ENCODE data around the gene CDH22. TPM values are rescaled to one million over a fixed set of nuclear protein-coding genes. Genes with fewer than 3 reads are reported as not detected.

Gene CDH22
- total RNA-seq, 2 donors from 2014 or later = 0.12 to 0.13 TPM

- no peaks in the 10 kb centered on the region for H3K27me3 ChIP-seq
- H3K27ac ChIP-seq = no peak overlapping the region
- no peak for DNase-seq
- H3K4me3 ChIP-seq = no peak overlapping the region
- intact Hi-C loops (cut with DNase I) = no loop called here
- no peaks in the 10 kb centered on the region for H3K4me1 ChIP-seq
- no peak overlapping the region for H3K9ac ChIP-seq (ENCODE audit: low read depth in 2 of 2, low read length in 2 of 2)
- TF ChIP-seq, protein P1, sequence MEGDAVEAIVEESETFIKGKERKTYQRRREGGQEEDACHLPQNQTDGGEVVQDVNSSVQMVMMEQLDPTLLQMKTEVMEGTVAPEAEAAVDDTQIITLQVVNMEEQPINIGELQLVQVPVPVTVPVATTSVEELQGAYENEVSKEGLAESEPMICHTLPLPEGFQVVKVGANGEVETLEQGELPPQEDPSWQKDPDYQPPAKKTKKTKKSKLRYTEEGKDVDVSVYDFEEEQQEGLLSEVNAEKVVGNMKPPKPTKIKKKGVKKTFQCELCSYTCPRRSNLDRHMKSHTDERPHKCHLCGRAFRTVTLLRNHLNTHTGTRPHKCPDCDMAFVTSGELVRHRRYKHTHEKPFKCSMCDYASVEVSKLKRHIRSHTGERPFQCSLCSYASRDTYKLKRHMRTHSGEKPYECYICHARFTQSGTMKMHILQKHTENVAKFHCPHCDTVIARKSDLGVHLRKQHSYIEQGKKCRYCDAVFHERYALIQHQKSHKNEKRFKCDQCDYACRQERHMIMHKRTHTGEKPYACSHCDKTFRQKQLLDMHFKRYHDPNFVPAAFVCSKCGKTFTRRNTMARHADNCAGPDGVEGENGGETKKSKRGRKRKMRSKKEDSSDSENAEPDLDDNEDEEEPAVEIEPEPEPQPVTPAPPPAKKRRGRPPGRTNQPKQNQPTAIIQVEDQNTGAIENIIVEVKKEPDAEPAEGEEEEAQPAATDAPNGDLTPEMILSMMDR (IDR thresholded peaks at IDR 0.05) = no peak
- H3K36me3 ChIP-seq = no peaks in the 10 kb centered on the region
- H3K9me3 ChIP-seq = no peaks in the 10 kb centered on the region
Observed at GRCh38 chr20:46219920-46220319, 88.4 kb downstream of the CDH22 start.

DNA sequence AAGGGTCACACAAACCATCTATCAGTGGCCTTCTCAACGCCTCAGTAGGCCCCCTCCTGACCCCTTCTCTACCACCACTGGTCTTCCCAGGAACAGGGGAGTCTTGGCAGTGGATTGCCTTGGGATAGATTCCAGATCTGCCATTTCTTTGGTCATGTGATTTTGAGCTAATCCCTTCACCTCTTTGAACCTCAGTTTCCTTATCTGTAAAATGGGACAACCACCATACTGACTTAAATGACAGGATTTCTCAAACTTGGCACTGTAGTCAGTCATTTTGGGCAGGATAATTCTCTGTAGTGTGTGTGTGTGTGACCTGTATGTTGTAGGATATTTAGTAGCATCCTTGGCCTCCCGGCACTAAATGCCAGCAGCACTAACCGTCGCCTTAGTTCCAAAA, 89.1 kb downstream of the CDH22 start:
- TF ChIP-seq, protein P1 (IDR thresholded peaks at IDR 0.05) = no peak
- H3K9ac ChIP-seq (ENCODE audit: low read depth in 2 of 2, low read length in 2 of 2) = no peak overlapping the region
- H3K27ac ChIP-seq = no peak overlapping the region
- no peaks in the 10 kb centered on the region for H3K27me3 ChIP-seq
- no peaks in the 10 kb centered on the region for H3K36me3 ChIP-seq
- intact Hi-C loops (cut with DNase I) = no loop called here
- H3K9me3 ChIP-seq = no peaks in the 10 kb centered on the region
- DNase-seq = no peak
- no peak overlapping the region for H3K4me3 ChIP-seq
- no peaks in the 10 kb centered on the region for H3K4me1 ChIP-seq

GRCh38 chr20:46218656-46219055, 89.6 kb downstream of the CDH22 start:
- TF ChIP-seq, protein P1 (IDR thresholded peaks at IDR 0.05) = no peak
- intact Hi-C loops (cut with DNase I) = no loop called here
- no peak for DNase-seq

DNA sequence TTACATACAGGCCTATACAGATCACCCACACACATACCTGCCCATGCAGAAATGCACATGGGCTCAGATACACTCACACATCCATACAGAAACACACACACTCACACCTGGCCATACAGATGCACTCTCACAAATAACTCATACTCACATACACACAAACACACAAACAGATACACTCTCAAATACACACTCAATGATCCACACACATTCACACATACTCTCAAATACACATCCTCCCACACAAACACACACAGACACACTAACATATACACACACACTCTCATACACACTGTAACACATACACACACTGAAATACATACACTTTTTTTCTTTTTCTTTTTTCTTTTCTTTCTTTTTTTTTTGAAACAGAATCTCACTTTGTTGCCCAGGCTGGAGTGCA, 90.7 kb downstream of the CDH22 start:
- no peak overlapping the region for H3K27ac ChIP-seq
- TF ChIP-seq, protein P1 (IDR thresholded peaks at IDR 0.05) = no peak
- no peaks in the 10 kb centered on the region for H3K27me3 ChIP-seq
- intact Hi-C loops (cut with DNase I) = no loop called here
- H3K4me3 ChIP-seq = no peak overlapping the region
- H3K9me3 ChIP-seq = no peaks in the 10 kb centered on the region
- H3K4me1 ChIP-seq = no peaks in the 10 kb centered on the region
- H3K9ac ChIP-seq (ENCODE audit: low read depth in 2 of 2, low read length in 2 of 2) = no peak overlapping the region
- no peaks in the 10 kb centered on the region for H3K36me3 ChIP-seq
- no peak for DNase-seq

More at GRCh38 chr20:46218656-46219055, 89.6 kb downstream of the CDH22 start:
- no peak overlapping the region for H3K9ac ChIP-seq (ENCODE audit: low read depth in 2 of 2, low read length in 2 of 2)
- no peaks in the 10 kb centered on the region for H3K4me1 ChIP-seq
- no peak overlapping the region for H3K27ac ChIP-seq
- H3K9me3 ChIP-seq = no peaks in the 10 kb centered on the region
- no peaks in the 10 kb centered on the region for H3K36me3 ChIP-seq
- no peaks in the 10 kb centered on the region for H3K27me3 ChIP-seq
- no peak overlapping the region for H3K4me3 ChIP-seq

DNA sequence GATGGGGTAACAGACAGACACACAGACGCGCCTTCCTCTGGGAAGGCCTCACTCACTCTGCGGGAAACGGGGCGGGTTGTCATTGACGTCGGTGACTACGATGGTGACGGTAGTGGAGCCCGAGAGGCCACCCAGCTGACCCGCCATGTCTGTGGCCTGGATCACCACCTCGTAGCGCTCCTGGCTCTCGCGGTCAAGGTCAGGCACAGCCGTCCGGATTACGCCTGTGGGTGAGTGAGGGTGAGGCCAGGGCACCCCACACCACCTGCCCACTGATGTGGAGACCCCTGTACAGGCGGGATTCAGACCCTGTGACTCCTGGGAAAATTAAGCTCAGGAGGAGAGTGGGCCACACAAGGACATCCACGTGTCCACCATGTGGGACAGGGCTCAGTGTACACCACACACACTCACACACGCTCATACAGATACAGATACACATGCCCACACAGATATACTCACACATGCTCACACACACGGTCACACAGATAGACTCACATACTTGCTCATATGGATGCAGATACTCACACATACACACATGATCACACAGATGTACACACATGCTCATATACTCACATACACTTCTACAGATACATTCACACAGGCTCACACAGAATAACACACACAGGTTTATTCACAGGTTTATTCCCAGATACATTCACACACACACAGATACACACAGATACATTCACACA, 91.4 kb downstream of the CDH22 start:
- no peaks in the 10 kb centered on the region for H3K4me1 ChIP-seq
- H3K9me3 ChIP-seq = no peaks in the 10 kb centered on the region
- TF ChIP-seq, protein P1 (IDR thresholded peaks at IDR 0.05) = no peak
- no peaks in the 10 kb centered on the region for H3K36me3 ChIP-seq
- intact Hi-C loops (cut with DNase I) = no loop called here
- no peak overlapping the region for H3K4me3 ChIP-seq
- DNase-seq = no peak
- no peak overlapping the region for H3K27ac ChIP-seq
- H3K9ac ChIP-seq (ENCODE audit: low read depth in 2 of 2, low read length in 2 of 2) = no peak overlapping the region
- no peaks in the 10 kb centered on the region for H3K27me3 ChIP-seq

All from colonic mucosa (tissue), 4 donors.